Right ventricle myocardium inferior (tissue), 1 donor: ENCODE measurements around the gene SH2D1B. TPM values are rescaled to one million over a fixed set of nuclear protein-coding genes. Genes with fewer than 3 reads are reported as not detected.

Source experiments
- ATAC-seq: fragments of 200-7000 bp; cut with Tn5 transposase; one replicate; pipeline ENCODE4 v1.9.1; 2020; ENCODE audit warnings: mild to moderate bottlenecking, moderate library complexity
- DNase-seq: peaks from one replicate; pipeline ENCODE4 v3.0.0; 2021; ENCODE audit errors: missing footprints
- intact Hi-C: fragments of 100-400 bp; cut with DNase I; formaldehyde crosslinking; loops from one replicate; pipeline ENCODE4 v1.11.0; 2022
- total RNA-seq: library from RNA; stranded (reverse); fragmentation: NEBNext Ultra II Directional; extraction: Animal tissue kit (Norgen Biotek cat#: 25700); gene quantifications from one replicate; pipeline ENCODE4 v1.2.1, GENCODE V29; 2021
- donor health status: DM: no; HTN: yes; CAD: no; lungs with severe emphysema.

The SH2D1B gene
- total RNA-seq, 1 donor from 2014 or later, result 0.24 TPM

GRCh38 chr1:162349635-162350330, 62.2 kb downstream of the SH2D1B start:
- ATAC-seq (no peak), DNase-seq (no peak)
- intact Hi-C loops, result no loop called here

- no peak for ATAC-seq
- no peak for DNase-seq
- intact Hi-C loops, result no loop called here
These were observed 64.7 kb downstream of the SH2D1B start for GRCh38 chr1:162347281-162347680.

Other genes starting within 250 kb of the SH2D1B start
- gene SPATA46, start 35.3 kb downstream of the SH2D1B start, total RNA-seq, result not detected
- 4.6 TPM for gene C1orf226, start 30.4 kb downstream of the SH2D1B start, total RNA-seq
- 21.6 TPM for gene UHMK1, start 85.7 kb upstream of the SH2D1B start, total RNA-seq
- gene UAP1, start 149.6 kb upstream of the SH2D1B start, total RNA-seq, result 28.9 TPM
- 34.4 TPM for gene DDR2, start 220.3 kb upstream of the SH2D1B start, total RNA-seq